Progenitor cell of endocrine pancreas (in vitro differentiated cells): ENCODE data around the gene MRPL21. TPM values are rescaled to one million over a fixed set of nuclear protein-coding genes. Genes with fewer than 3 reads are reported as not detected.

ENCODE experiments used
- DNase-seq: peaks from one replicate; pipeline ENCODE4 v3.0.0; 2021; ENCODE audit warnings: low spot score; ENCODE audit not compliant: unreplicated experiment
- H3K27ac Mint-ChIP-seq: 2 replicates; pipeline ENCODE4 v1.8.0; 2021; ENCODE audit warnings: mild to moderate bottlenecking, moderate library complexity, mixed read lengths
- H3K27me3 Mint-ChIP-seq: 2 replicates; pipeline ENCODE4 v1.8.0; 2021; ENCODE audit warnings: mixed read lengths
- H3K36me3 Mint-ChIP-seq: 2 replicates; pipeline ENCODE4 v1.8.0; 2022; ENCODE audit warnings: mixed read lengths; ENCODE audit not compliant: insufficient read depth
- H3K4me1 Mint-ChIP-seq: 2 replicates; pipeline ENCODE4 v1.8.0; 2021; ENCODE audit warnings: low read depth, mixed read lengths
- H3K4me3 Mint-ChIP-seq: 2 replicates; pipeline ENCODE4 v1.8.0; 2021; ENCODE audit warnings: low read depth, mild to moderate bottlenecking, moderate library complexity, mixed read lengths
- H3K9me3 Mint-ChIP-seq: 2 replicates; pipeline ENCODE4 v1.8.0; 2021; ENCODE audit warnings: low read depth, mixed read lengths
- CTCF ChIP-seq: fragments of 200-600 bp; sonication (generic); IDR thresholded peaks from one replicate; pipeline ENCODE4 v1.5.0; 2021; ENCODE audit warnings: antibody characterized with exemption, mild to moderate bottlenecking; ENCODE audit not compliant: unreplicated experiment
- total RNA-seq: library from RNA; stranded (reverse); gene quantifications from 2 replicates; pipeline ENCODE4 v1.2.1, GENCODE V29; 2021

The MRPL21 gene
- total RNA-seq, 1 donor from 2014 or later = 54.0 TPM

GRCh38 chr11:68908273-68908672 lies 4.6 kb upstream of the MRPL21 start:
- Mint-ChIP-seq H3K4me3 (no peak overlapping the region), H3K27ac (no peak overlapping the region), H3K9me3 (no peaks in the 10 kb centered on the region), H3K27me3 (no peaks in the 10 kb centered on the region), H3K36me3 (peaks cover 16% of the 10 kb centered on the region), H3K4me1 (peaks cover 15% of the 10 kb centered on the region)
- no peak for TF ChIP-seq CTCF
- no peak for DNase-seq

GRCh38 chr11:68905421-68906360 lies 2.1 kb upstream of the MRPL21 start:
- H3K27me3 Mint-ChIP-seq = no peaks in the 10 kb centered on the region
- no peaks in the 10 kb centered on the region for H3K9me3 Mint-ChIP-seq
- H3K4me3 Mint-ChIP-seq = peak overlapping the region; percentile 92
- H3K36me3 Mint-ChIP-seq = peaks cover 11% of the 10 kb centered on the region
- H3K4me1 Mint-ChIP-seq = peaks cover 24% of the 10 kb centered on the region
- H3K27ac Mint-ChIP-seq = peak overlapping the region; percentile 26
- DNase-seq = no peak
- no peak for TF ChIP-seq CTCF

- peaks cover 11% of the 10 kb centered on the region for H3K36me3 Mint-ChIP-seq
- peak; percentile 21 for DNase-seq
- no peaks in the 10 kb centered on the region for H3K9me3 Mint-ChIP-seq
- no peak for TF ChIP-seq CTCF
- peaks cover 24% of the 10 kb centered on the region for H3K4me1 Mint-ChIP-seq
- H3K27ac Mint-ChIP-seq = peak overlapping the region; percentile 96
- peak overlapping the region; percentile 92 for H3K4me3 Mint-ChIP-seq
- H3K27me3 Mint-ChIP-seq = no peaks in the 10 kb centered on the region
These were observed 716 bp upstream of the MRPL21 start for GRCh38 chr11:68904248-68904847.

GRCh38 chr11:68900835-68901381 lies 2.7 kb downstream of the MRPL21 start:
- no peak for TF ChIP-seq CTCF
- peaks cover 5% of the 10 kb centered on the region for H3K36me3 Mint-ChIP-seq
- H3K9me3 Mint-ChIP-seq = no peaks in the 10 kb centered on the region
- peaks cover 24% of the 10 kb centered on the region for H3K4me1 Mint-ChIP-seq
- H3K27ac Mint-ChIP-seq = no peak overlapping the region
- H3K27me3 Mint-ChIP-seq = no peaks in the 10 kb centered on the region
- H3K4me3 Mint-ChIP-seq = no peak overlapping the region
- DNase-seq = no peak

DNA sequence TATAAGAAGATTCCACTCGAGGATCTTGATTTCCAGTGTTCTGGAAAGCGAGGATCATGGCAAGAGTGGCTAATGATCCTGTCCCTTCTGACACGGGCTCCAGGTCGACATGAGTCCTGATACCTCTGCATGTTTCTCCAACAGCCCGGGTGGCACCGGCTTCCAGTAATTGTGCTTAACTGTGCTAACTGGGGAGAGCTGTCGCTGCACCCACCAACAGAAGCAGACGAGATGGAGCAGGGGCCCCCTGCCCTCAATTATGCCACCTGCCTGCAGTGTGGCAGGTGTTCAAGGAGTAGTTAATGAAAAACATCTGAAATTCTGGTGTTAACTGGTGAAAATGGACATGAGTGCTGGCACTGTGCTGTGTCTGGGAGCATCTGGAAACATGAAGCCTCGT lies 6.2 kb downstream of the MRPL21 start:
- Mint-ChIP-seq H3K27me3 (no peaks in the 10 kb centered on the region), H3K27ac (no peak overlapping the region), H3K36me3 (peaks cover 10% of the 10 kb centered on the region), H3K9me3 (no peaks in the 10 kb centered on the region), H3K4me1 (peaks cover under 1% of the 10 kb centered on the region), H3K4me3 (no peak overlapping the region)
- no peak for TF ChIP-seq CTCF
- DNase-seq = no peak
